ENCODE measurements around the gene RNF144B. TPM values are rescaled to one million over a fixed set of nuclear protein-coding genes. Genes with fewer than 3 reads are reported as not detected.
"Not testable (repeated sequence)": the region's sequence is repeated elsewhere in the genome, so short reads cannot be mapped to it uniquely, and the experiment has no call there.

The RNF144B gene
- total RNA-seq, 1 experiment from 2014 or later = 2.3 TPM

GRCh38 chr6:18406955-18407749 lies 20.0 kb downstream of the RNF144B start:
- Histone ChIP-seq H3K4ac (ENCODE audit: low read depth, low read length) (no peak overlapping the region), H3K79me1 (ENCODE audit: insufficient read depth, low read depth, low read length, poor library complexity, severe bottlenecking) (no peaks in the 10 kb centered on the region), H3K27me3 (ENCODE audit: insufficient read depth, low read length) (no peaks in the 10 kb centered on the region), H2BK20ac (ENCODE audit: low read depth, low read length, poor library complexity, severe bottlenecking) (no peak overlapping the region), H3K4me1 (ENCODE audit: insufficient read depth, low read length) (no peaks in the 10 kb centered on the region), H3K18ac (ENCODE audit: insufficient read length, low read depth, low read length) (no peak overlapping the region), H2AK5ac (ENCODE audit: insufficient read length, low read length) (no peak overlapping the region), H3K9me3 (ENCODE audit: control insufficient read depth, low read depth, low read length) (no peaks in the 10 kb centered on the region), H3K4me2 (ENCODE audit: insufficient read depth, insufficient read length, low read length) (no peak overlapping the region), H4K91ac (ENCODE audit: insufficient read length, low read depth, low read length) (no peak overlapping the region), H2BK12ac (ENCODE audit: insufficient read length, low read depth, low read length) (no peak overlapping the region), H3K27ac (ENCODE audit: insufficient read length, low read depth, low read length) (no peak overlapping the region), H3T11ph (ENCODE audit: low read length) (no peak overlapping the region), H4K5ac (ENCODE audit: insufficient read length, low read depth, low read length) (no peak overlapping the region), H4K20me1 (ENCODE audit: control insufficient read depth, insufficient read depth, insufficient read length) (no peaks in the 10 kb centered on the region), H2BK15ac (ENCODE audit: low read depth, low read length) (no peak overlapping the region), H3K9ac (ENCODE audit: extremely low read depth, insufficient read length, low read length) (no peak overlapping the region), H2AFZ (ENCODE audit: low read length) (no peak overlapping the region), H3K14ac (ENCODE audit: insufficient read depth, low read length) (no peak overlapping the region), H3K56ac (ENCODE audit: insufficient read length, low read depth, low read length) (no peak overlapping the region), H4K8ac (replicated peaks; ENCODE audit: insufficient read length, low read depth, low read length) (no peak overlapping the region), H3K23me2 (ENCODE audit: insufficient read length, low read depth, low read length, poor library complexity, severe bottlenecking) (no peaks in the 10 kb centered on the region), H2BK120ac (ENCODE audit: low read depth, low read length, poor library complexity, severe bottlenecking) (no peak overlapping the region), H3K79me2 (ENCODE audit: insufficient read depth, low read length) (no peaks in the 10 kb centered on the region), H3K23ac (ENCODE audit: insufficient read length, low read depth, low read length) (no peak overlapping the region), H2BK5ac (ENCODE audit: insufficient read length, low read length) (no peak overlapping the region)
- peaks cover 0 to 3% of the 10 kb centered on the region in 2 experiments; a peak in 3 of 4 replicates for H3K4me1 Mint-ChIP-seq
- H3K9me3 Mint-ChIP-seq = no peaks in the 10 kb centered on the region
- no peak overlapping the region for H3K4me3 Mint-ChIP-seq
- no peaks in the 10 kb centered on the region; a peak in 1 of 7 replicates for H3K36me3 Mint-ChIP-seq (ENCODE audit: insufficient read depth in 1 of 3, low read depth in 3 of 3)
- H3K27ac Mint-ChIP-seq = no peak overlapping the region
- DNase-seq = no peak
- no CpG with 5 or more reads among the region's 4 CpGs for WGBS (ENCODE audit: extremely low coverage, insufficient read length, low lambda C conversion rate)
- no peak for TF ChIP-seq CTCF (conservative IDR thresholded peaks at IDR 0.05)
- H3K27me3 Mint-ChIP-seq (ENCODE audit: low read depth) = no peaks in the 10 kb centered on the region

- not testable (repeated sequence) for H2BK20ac ChIP-seq (ENCODE audit: low read depth, low read length, poor library complexity, severe bottlenecking)
- no CpG with 5 or more reads among the region's 11 CpGs for WGBS (ENCODE audit: extremely low coverage, insufficient read length, low lambda C conversion rate)
Observed at GRCh38 chr6:18409602-18410001, 22.5 kb downstream of the RNF144B start.

More at GRCh38 chr6:18409602-18410001, 22.5 kb downstream of the RNF144B start:
- H3K4ac ChIP-seq (ENCODE audit: low read depth, low read length); H4K8ac ChIP-seq (replicated peaks; ENCODE audit: insufficient read length, low read depth, low read length); H3K79me1 ChIP-seq (ENCODE audit: insufficient read depth, low read depth, low read length, poor library complexity, severe bottlenecking); H3K36me3 Mint-ChIP-seq (ENCODE audit: insufficient read depth in 1 of 3, low read depth in 3 of 3); H2BK5ac ChIP-seq (ENCODE audit: insufficient read length, low read length); H3K56ac ChIP-seq (ENCODE audit: insufficient read length, low read depth, low read length); H3K9me3 ChIP-seq (ENCODE audit: control insufficient read depth, low read depth, low read length); H3K27ac ChIP-seq (ENCODE audit: insufficient read length, low read depth, low read length); H3K23me2 ChIP-seq (ENCODE audit: insufficient read length, low read depth, low read length, poor library complexity, severe bottlenecking); H2AFZ ChIP-seq (ENCODE audit: low read length); H3T11ph ChIP-seq (ENCODE audit: low read length); DNase-seq; H2BK12ac ChIP-seq (ENCODE audit: insufficient read length, low read depth, low read length); H3K4me2 ChIP-seq (ENCODE audit: insufficient read depth, insufficient read length, low read length); H4K20me1 ChIP-seq (ENCODE audit: control insufficient read depth, insufficient read depth, insufficient read length); H3K23ac ChIP-seq (ENCODE audit: insufficient read length, low read depth, low read length); H2BK120ac ChIP-seq (ENCODE audit: low read depth, low read length, poor library complexity, severe bottlenecking); H3K27me3 Mint-ChIP-seq (ENCODE audit: low read depth); H2AK5ac ChIP-seq (ENCODE audit: insufficient read length, low read length); H3K27ac Mint-ChIP-seq; H3K9me3 Mint-ChIP-seq; H3K27me3 ChIP-seq (ENCODE audit: insufficient read depth, low read length); H3K9ac ChIP-seq (ENCODE audit: extremely low read depth, insufficient read length, low read length); H4K5ac ChIP-seq (ENCODE audit: insufficient read length, low read depth, low read length); H4K91ac ChIP-seq (ENCODE audit: insufficient read length, low read depth, low read length); H3K4me1 ChIP-seq (ENCODE audit: insufficient read depth, low read length); H3K79me2 ChIP-seq (ENCODE audit: insufficient read depth, low read length); H3K18ac ChIP-seq (ENCODE audit: insufficient read length, low read depth, low read length); H3K4me3 Mint-ChIP-seq; H3K14ac ChIP-seq (ENCODE audit: insufficient read depth, low read length); H3K4me1 Mint-ChIP-seq; H2BK15ac ChIP-seq (ENCODE audit: low read depth, low read length): not testable (repeated sequence)

All from H9 (cell line).